Mesenchymal stem cell (in vitro differentiated cells and primary cell): ENCODE measurements around the gene HAUS8.

Source experiments
- DNase-seq: peaks from one replicate; pipeline ENCODE4 v3.0.0-alpha.2; 2013
- H2AFZ ChIP-seq: one replicate; pipeline ENCODE4 v1.6.1; 2013; ENCODE audit warnings: low read depth, mild to moderate bottlenecking, control low read depth, inconsistent platforms, low read length, moderate library complexity
- H2AK5ac ChIP-seq: 2 replicates; pipeline ENCODE4 v1.6.1; 2013; ENCODE audit warnings: low read length, moderate library complexity, mild to moderate bottlenecking, inconsistent platforms; ENCODE audit not compliant: severe bottlenecking
- H2BK120ac ChIP-seq: one replicate; pipeline ENCODE4 v1.6.1; 2013; ENCODE audit warnings: low read depth, mild to moderate bottlenecking, inconsistent platforms, low read length, moderate library complexity
- H2BK12ac ChIP-seq, 2 experiments: one replicate each; pipeline ENCODE4 v1.6.1; 2013; ENCODE audit warnings: inconsistent platforms in 2 of 2, low read length in 2 of 2, mild to moderate bottlenecking in 2 of 2, moderate library complexity in 2 of 2, control low read depth in 1 of 2
- H2BK15ac ChIP-seq: one replicate; pipeline ENCODE4 v1.6.1; 2013; ENCODE audit warnings: mild to moderate bottlenecking, low read depth, inconsistent platforms; ENCODE audit not compliant: poor library complexity, severe bottlenecking
- H2BK5ac ChIP-seq: 2 replicates; pipeline ENCODE4 v1.6.1; 2013; ENCODE audit warnings: low read depth, mild to moderate bottlenecking, low read length, control low read depth, inconsistent platforms; ENCODE audit not compliant: poor library complexity, severe bottlenecking
- H3K14ac ChIP-seq, 2 experiments: one replicate each; pipeline ENCODE4 v1.6.1; 2013; ENCODE audit warnings: inconsistent platforms in 2 of 2, low read length in 2 of 2, control low read depth in 1 of 2, mild to moderate bottlenecking in 1 of 2, moderate library complexity in 1 of 2
- H3K18ac ChIP-seq, 2 experiments: one replicate each; pipeline ENCODE4 v1.6.1; 2013; ENCODE audit warnings: inconsistent platforms in 2 of 2, low read length in 2 of 2, control low read depth in 1 of 2, low read depth in 1 of 2, mild to moderate bottlenecking in 1 of 2
- H3K23ac ChIP-seq, 2 experiments: one replicate each; pipeline ENCODE4 v1.6.1; 2013; ENCODE audit warnings: inconsistent platforms in 2 of 2, low read length in 2 of 2, mild to moderate bottlenecking in 2 of 2, moderate library complexity in 2 of 2, control low read depth in 1 of 2
- H3K27ac ChIP-seq: 2 replicates; pipeline ENCODE4 v1.5.1; 2013; ENCODE audit warnings: mild to moderate bottlenecking, moderate library complexity, low read length, control low read depth, inconsistent platforms; ENCODE audit not compliant: poor library complexity, severe bottlenecking
- H3K27me3 ChIP-seq, 2 experiments: 2 replicates each; pipeline versions ENCODE4 v1.6.1 to v1.7.0; 2013; ENCODE audit warnings: low read length in 2 of 2, mild to moderate bottlenecking in 2 of 2, moderate library complexity in 2 of 2, control low read depth in 1 of 2, inconsistent platforms in 1 of 2; ENCODE audit not compliant: control insufficient read depth in 1 of 2, insufficient read depth in 1 of 2
- H3K36me3 ChIP-seq, 2 experiments: 2 replicates each; pipeline versions ENCODE4 v1.6.1 to v1.7.0; 2013; ENCODE audit warnings: low read length in 2 of 2, control low read depth in 1 of 2, inconsistent platforms in 1 of 2, low read depth in 1 of 2, mild to moderate bottlenecking in 1 of 2; ENCODE audit not compliant: insufficient read depth in 2 of 2, control insufficient read depth in 1 of 2
- H3K4ac ChIP-seq, 2 experiments: one replicate each; pipeline ENCODE4 v1.6.1; 2013; ENCODE audit warnings: inconsistent platforms in 2 of 2, low read length in 2 of 2, mild to moderate bottlenecking in 2 of 2, moderate library complexity in 2 of 2, control low read depth in 1 of 2, low read depth in 1 of 2
- H3K4me1 ChIP-seq: 2 replicates; pipeline ENCODE4 v1.6.1; 2013; ENCODE audit warnings: low read depth, low read length, control low read depth; ENCODE audit not compliant: control insufficient read depth, insufficient read depth
- H3K4me2 ChIP-seq: 2 replicates; pipeline ENCODE4 v1.6.1; 2013; ENCODE audit warnings: low read length, mild to moderate bottlenecking, inconsistent platforms; ENCODE audit not compliant: poor library complexity, severe bottlenecking
- H3K4me3 ChIP-seq, 2 experiments: 2 replicates each; pipeline versions ENCODE4 v1.5.1 to v1.7.0; 2013; ENCODE audit warnings: low read length in 2 of 2, mild to moderate bottlenecking in 2 of 2, control low read depth in 1 of 2, low read depth in 1 of 2; ENCODE audit not compliant: insufficient read depth in 1 of 2
- H3K79me1 ChIP-seq: replicated peaks from 2 replicates; pipeline ENCODE4 v1.6.1; 2013; ENCODE audit warnings: mild to moderate bottlenecking, control low read depth, low read length, inconsistent platforms; ENCODE audit not compliant: poor library complexity, severe bottlenecking
- H3K9ac ChIP-seq: 2 replicates; pipeline ENCODE4 v1.7.0; 2013; ENCODE audit warnings: mild to moderate bottlenecking, low read length, moderate library complexity
- H3K9me3 ChIP-seq: 2 replicates; pipeline ENCODE4 v1.7.0; 2013; ENCODE audit warnings: mild to moderate bottlenecking, low read length; ENCODE audit not compliant: control insufficient read depth
- H4K8ac ChIP-seq: one replicate; pipeline ENCODE4 v1.6.1; 2013; ENCODE audit warnings: inconsistent platforms, mild to moderate bottlenecking, low read length, moderate library complexity
- H4K91ac ChIP-seq: one replicate; pipeline ENCODE4 v1.6.1; 2013; ENCODE audit warnings: mild to moderate bottlenecking, low read length, inconsistent platforms
- WGBS: methylation state at CpG from one replicate; pipeline ENCODE4 v1.1.7; 2013; ENCODE audit warnings: mixed read lengths; 5-methylcytosine and 5-hydroxymethylcytosine counted together

Gene HAUS8

DNA sequence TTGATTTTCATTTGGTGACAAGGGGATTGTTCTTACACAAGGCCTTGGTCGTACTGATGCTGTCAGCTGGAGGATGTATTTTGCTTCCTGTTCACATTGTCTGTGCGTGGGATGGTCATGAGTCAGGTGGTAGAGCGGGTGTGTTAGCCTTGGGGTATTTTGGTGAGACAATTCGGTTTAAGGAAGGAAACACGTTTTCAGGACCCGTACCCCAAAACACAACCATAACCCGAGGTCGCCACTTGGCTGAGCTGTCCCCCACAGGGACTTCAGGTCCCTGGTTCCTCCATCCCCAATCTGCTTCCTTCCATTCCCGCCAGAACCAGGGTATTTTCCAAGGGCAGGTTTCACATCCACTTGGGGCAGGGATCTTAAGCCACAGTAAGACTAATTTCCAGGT is 15.3 kb upstream of the HAUS8 start:
- WGBS = 72% methylated on average over 7 of the region's 9 CpGs

DNA sequence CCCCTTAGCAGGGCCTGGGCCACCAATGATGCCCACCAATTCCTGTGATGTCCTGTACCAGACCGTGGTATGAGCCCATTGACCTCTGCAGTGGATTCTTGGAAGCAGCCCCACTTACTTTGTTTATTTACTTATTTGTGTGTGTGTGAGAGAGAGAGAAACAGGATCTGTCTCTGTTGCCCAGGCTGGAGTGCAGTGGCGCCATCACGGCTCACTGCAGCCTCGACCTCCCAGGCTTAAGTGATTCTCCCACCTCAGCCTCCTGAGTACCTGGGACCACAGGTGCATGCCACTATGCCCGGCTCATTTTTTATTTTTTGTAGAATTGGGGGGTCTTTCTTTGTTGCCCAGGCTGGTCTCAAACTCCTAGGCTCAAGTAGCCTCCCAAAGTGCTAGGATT is 13.3 kb upstream of the HAUS8 start:
- H4K8ac ChIP-seq = no peak overlapping the region
- H4K91ac ChIP-seq = peak overlapping the region; percentile 44
- peak; percentile 54 for DNase-seq
- H3K9me3 ChIP-seq = no peaks in the 10 kb centered on the region
- no peak overlapping the region for H3K14ac ChIP-seq
- H2BK120ac ChIP-seq = no peak overlapping the region
- peak overlapping the region in 1 of 2 experiments; percentile 49 for H3K4ac ChIP-seq
- H2BK15ac ChIP-seq = no peak overlapping the region
- H3K27ac ChIP-seq = peak overlapping the region; percentile 86
- peak overlapping the region in 1 of 2 experiments; percentile 56 for H2BK12ac ChIP-seq
- WGBS = 63% methylated on average over 5 of the region's 5 CpGs
- peaks cover 32 to 37% of the 10 kb centered on the region in 2 experiments for H3K36me3 ChIP-seq
- H3K79me1 ChIP-seq = peaks cover 17% of the 10 kb centered on the region
- no peak overlapping the region for H3K9ac ChIP-seq
- peak overlapping the region; percentile 61 for H2AK5ac ChIP-seq
- no peak overlapping the region for H2AFZ ChIP-seq
- H3K4me3 ChIP-seq = no peak overlapping the region
- H3K23ac ChIP-seq = no peak overlapping the region
- H3K27me3 ChIP-seq = no peaks in the 10 kb centered on the region
- peak overlapping the region; percentile 1 to 58 for H3K18ac ChIP-seq
- no peak overlapping the region for H3K4me2 ChIP-seq
- peaks cover 21% of the 10 kb centered on the region for H3K4me1 ChIP-seq
- H2BK5ac ChIP-seq = no peak overlapping the region

More for the DNA sequence above, 15.3 kb upstream of the HAUS8 start:
- H3K9ac ChIP-seq = no peak overlapping the region
- peak overlapping the region; percentile 73 for H2BK15ac ChIP-seq
- no peak overlapping the region for H2BK5ac ChIP-seq
- H3K79me1 ChIP-seq = peaks cover 15% of the 10 kb centered on the region
- no peaks in the 10 kb centered on the region for H3K9me3 ChIP-seq
- H2BK120ac ChIP-seq = peak overlapping the region; percentile 21
- H3K18ac ChIP-seq = peak overlapping the region; percentile 23 to 45
- H3K36me3 ChIP-seq = peaks cover 32 to 42% of the 10 kb centered on the region in 2 experiments
- H3K14ac ChIP-seq = no peak overlapping the region
- no peak overlapping the region for H2AFZ ChIP-seq
- peak overlapping the region; percentile 43 to 59 for H3K4ac ChIP-seq
- H3K27me3 ChIP-seq = no peaks in the 10 kb centered on the region
- H3K23ac ChIP-seq = no peak overlapping the region
- peak overlapping the region; percentile 86 for H3K27ac ChIP-seq
- H2AK5ac ChIP-seq = peak overlapping the region; percentile 71
- H2BK12ac ChIP-seq = peak overlapping the region; percentile 8 to 70
- no peak overlapping the region for H3K4me2 ChIP-seq
- peak overlapping the region; percentile 5 for H4K8ac ChIP-seq
- H4K91ac ChIP-seq = peak overlapping the region; percentile 70
- no peak overlapping the region for H3K4me3 ChIP-seq
- DNase-seq = peak; percentile 55
- peaks cover 21% of the 10 kb centered on the region for H3K4me1 ChIP-seq

DNA sequence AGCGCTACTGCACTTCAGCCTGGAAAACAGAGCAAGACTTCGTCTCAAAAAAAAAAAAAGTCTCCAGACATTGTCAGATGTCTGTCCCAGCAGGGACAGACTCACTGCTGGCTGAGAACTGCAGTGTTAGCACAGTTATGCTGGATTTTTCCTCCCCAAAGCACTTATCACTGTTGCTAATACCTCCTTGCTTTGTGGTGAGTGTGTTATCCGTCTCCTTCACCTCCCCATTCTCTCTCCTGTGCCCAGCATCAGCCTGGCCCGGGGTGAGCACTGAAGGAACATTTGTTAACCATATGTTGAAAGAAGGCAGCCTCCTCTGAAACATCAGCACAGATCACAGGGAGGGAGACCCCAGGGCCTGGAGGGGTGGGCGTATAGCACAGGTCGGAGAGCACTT is 11.6 kb upstream of the HAUS8 start:
- H3K79me1 ChIP-seq = peaks cover 19% of the 10 kb centered on the region
- H2BK120ac ChIP-seq = peak overlapping the region; percentile 57
- H3K4me3 ChIP-seq = no peak overlapping the region
- H3K27me3 ChIP-seq = no peaks in the 10 kb centered on the region
- H3K9me3 ChIP-seq = no peaks in the 10 kb centered on the region
- H3K14ac ChIP-seq = no peak overlapping the region
- H3K18ac ChIP-seq = no peak overlapping the region
- peak overlapping the region; percentile 20 for H3K9ac ChIP-seq
- H3K27ac ChIP-seq = no peak overlapping the region
- no peak overlapping the region for H4K8ac ChIP-seq
- 88% methylated on average over 6 of the region's 6 CpGs for WGBS
- H2BK12ac ChIP-seq = no peak overlapping the region
- DNase-seq = no peak
- no peak overlapping the region for H4K91ac ChIP-seq
- H3K23ac ChIP-seq = no peak overlapping the region
- H2BK15ac ChIP-seq = no peak overlapping the region
- no peak overlapping the region for H3K4me2 ChIP-seq
- no peak overlapping the region for H2BK5ac ChIP-seq
- H3K4ac ChIP-seq = peak overlapping the region in 1 of 2 experiments; percentile 36
- peaks cover 24 to 39% of the 10 kb centered on the region in 2 experiments for H3K36me3 ChIP-seq
- H2AFZ ChIP-seq = no peak overlapping the region
- no peak overlapping the region for H2AK5ac ChIP-seq
- peaks cover 23% of the 10 kb centered on the region for H3K4me1 ChIP-seq

DNA sequence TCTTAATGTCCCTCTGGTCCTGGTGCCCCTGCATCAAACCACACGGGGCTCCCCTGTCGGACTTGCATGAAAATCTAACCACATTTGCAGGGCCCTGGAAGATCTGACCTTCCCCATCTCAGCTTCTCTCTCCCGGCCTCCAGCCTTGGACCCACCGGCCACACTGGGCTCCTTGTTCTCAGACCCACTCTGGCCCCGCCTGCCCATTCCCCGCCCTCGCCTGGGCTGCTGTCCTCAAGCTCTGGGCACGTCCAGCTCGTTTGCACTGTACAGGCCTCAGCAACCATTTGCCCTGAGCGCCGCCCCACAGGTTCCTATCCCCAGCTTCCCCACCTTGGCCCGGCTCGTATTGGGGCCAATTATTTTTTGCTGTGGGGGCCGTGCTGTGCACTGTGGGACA is 10.9 kb upstream of the HAUS8 start:
- Histone ChIP-seq H3K36me3 (peaks cover 24 to 35% of the 10 kb centered on the region in 2 experiments), H3K4me2 (no peak overlapping the region), H2AFZ (no peak overlapping the region), H3K4me3 (no peak overlapping the region), H3K4me1 (peaks cover 20% of the 10 kb centered on the region), H4K8ac (no peak overlapping the region), H3K18ac (no peak overlapping the region), H3K9me3 (no peaks in the 10 kb centered on the region), H4K91ac (no peak overlapping the region), H3K23ac (no peak overlapping the region), H2BK12ac (peak overlapping the region in 1 of 2 experiments; percentile 2), H3K27me3 (no peaks in the 10 kb centered on the region), H3K27ac (no peak overlapping the region), H2BK15ac (no peak overlapping the region), H2BK5ac (no peak overlapping the region), H3K14ac (no peak overlapping the region), H2AK5ac (no peak overlapping the region), H3K9ac (no peak overlapping the region), H3K79me1 (peaks cover 17% of the 10 kb centered on the region), H3K4ac (no peak overlapping the region), H2BK120ac (no peak overlapping the region)
- no peak for DNase-seq
- 98% methylated on average over 13 of the region's 14 CpGs for WGBS
